HG03280 (cell line): ENCODE measurements around the gene BCAS3.
"Not testable (repeated sequence)": the region's sequence is repeated elsewhere in the genome, so short reads cannot be mapped to it uniquely, and the experiment has no call there.

ENCODE experiments used
- ATAC-seq: cut with Tn5 transposase; IDR thresholded peaks from one replicate; pipeline ENCODE4 v1.9.1; 2021; ENCODE audit warnings: mild to moderate bottlenecking, moderate library complexity; ENCODE audit not compliant: unreplicated experiment

Gene BCAS3

DNA sequence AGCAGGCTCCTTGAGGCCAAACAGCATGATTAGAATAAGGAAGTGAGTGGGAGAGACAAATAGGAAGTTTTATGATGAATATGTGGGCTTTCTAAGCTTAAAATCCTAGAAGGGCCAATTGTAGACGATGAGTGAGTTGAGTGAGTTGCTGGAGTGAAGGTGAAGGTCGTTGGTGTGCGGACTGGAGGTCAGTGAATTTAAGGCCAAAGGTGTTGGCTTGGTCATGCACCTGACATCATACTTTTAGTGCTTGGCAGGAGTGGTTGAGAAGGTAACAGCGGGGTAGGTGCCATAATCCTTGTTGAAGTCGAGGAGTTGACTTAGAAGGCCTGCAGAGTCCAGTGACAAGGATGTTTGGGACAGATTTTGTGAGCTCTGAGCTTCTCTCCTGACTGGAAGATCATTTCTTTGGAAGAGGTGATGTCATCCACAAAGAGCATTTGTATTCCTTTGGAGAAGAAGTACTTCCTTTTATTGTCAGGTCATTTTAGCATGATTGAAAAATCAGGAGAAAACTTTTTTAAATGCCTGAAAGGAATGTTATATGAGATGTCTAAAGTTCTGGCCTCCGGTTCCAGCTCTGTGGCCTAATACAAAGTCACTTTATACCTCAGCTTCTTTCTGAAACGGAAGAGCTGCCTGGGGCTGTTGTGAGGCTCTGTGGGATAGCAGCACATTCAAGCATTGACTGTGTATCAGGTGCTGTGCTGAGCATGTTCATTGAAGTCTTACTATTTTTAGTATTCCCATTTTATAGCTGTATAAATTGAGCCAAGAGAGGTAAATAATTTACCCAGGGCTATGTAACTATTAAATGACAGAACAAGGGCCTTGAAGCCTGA lies 668.4 kb downstream of the BCAS3 start:
- no peak for ATAC-seq

DNA sequence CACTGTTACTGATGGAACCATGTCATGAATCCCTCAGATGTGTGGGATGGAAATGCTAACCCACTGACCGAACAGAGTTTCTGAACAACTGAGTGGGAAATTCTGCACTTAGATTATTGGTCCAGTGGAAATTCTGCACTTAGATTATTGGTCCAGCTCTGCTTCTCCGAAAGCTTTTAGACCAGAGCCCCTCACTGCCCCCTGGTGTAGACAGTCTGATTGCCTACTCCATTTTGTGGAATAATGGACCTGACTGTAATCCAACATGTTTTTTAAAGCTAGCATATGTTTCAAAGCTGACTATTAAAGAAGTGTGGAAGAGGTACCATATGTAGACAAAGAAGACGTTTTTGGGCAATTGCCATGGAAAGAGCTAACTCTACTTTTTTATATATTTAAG lies 671.7 kb downstream of the BCAS3 start:
- no peak for ATAC-seq

DNA sequence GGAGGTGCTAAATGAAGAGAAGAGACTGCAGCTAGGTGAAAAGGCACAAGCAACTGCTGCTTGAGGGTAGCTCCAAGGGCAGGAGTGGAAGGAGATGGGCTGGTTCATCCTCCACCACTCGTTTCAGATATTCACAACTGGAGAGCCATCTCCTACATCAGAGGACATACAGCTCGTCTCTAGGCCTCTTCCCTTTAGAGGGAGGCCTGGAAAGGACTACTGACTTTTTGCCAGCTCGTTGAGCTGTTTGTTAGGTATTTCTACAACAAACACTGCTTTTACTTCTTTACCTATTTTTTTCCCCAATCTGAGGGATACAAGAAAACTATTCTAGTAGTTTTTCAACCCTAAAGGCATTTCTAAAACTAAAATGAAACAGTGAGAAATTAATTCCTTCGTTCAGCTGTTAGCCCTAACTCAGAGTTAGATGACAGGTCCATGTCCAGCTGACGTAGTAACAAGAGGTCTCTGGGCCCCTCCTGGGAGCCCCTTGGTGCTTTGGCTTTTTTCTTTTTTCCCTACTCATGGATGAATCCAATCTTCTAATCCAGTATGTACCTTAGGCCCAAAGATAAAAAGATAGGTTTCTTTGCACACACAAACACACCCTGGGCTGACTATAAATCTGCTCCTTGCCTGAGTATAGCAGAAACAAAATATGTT lies 674.2 kb downstream of the BCAS3 start:
- ATAC-seq = no peak

DNA sequence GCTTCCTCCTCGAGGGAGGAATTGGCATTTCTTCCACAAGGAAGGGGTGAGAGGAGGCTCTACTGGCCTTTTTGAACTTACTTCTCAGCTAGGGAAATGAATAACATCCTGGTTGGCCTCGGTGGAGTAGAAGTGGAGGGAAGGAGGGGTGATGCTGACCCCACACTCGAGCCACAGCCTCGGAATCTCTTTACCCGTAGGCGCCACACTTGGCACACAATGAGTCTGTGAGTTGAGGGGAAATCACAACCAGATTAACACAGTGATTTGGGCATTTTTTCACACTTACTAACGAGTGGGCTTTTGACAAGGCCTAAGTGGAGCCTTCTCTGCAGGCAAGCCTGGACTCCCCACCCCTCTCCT lies 674.7 kb downstream of the BCAS3 start:
- ATAC-seq = no peak

DNA sequence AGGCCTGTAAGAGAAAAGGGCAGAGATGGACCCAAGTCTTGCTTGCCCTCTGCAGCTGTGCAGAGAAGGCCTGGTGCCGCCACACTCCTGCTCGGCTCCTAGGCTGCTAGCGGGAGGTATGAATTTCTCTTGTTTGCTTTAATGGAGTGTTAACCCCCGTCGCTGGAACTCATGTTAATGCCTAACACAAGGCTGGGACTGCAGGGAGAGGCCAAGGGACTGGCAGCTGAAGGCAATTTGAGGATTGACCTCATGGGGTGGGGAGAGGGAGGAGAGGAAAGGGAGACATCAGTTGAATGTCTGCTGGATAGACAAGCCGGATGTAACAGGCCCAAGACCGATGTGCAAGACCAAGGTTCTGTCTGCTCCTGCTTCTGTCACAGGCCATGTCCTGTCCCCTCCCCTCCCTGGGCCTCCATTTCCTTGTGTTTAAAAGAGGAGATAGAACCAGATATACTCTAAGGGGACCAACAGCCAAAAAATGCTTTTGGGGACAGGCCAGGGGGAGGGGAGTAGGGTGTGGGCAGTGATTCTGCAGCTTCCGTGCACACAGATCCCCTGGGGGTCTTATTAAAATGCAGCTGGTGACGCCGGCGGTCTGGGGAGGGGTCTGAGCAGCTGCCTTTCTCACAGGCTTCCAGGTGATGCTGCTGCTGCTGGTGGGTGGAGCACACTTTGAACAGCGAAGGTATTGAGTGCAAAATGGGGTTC lies 675.3 kb downstream of the BCAS3 start:
- ATAC-seq = no peak

DNA sequence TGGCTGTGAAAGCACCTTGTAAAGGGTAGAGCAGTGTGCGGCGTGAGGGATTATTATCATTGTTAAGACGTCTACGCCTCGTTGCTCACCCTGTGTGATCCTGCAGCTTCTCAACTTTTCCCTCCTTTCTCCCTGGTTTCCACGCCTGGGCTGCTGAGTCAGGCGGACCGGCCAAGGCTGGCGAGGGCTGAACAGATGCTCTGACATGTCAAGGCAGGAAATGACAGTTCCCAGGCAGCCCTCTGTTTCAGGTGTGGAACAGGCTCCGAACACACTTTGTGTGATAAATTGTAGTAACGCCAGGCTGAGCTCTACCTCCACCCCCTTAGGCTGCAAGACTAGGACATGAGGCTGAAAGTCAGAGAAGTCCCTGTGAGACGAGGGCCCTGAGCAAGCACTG lies 676.0 kb downstream of the BCAS3 start:
- ATAC-seq = no peak

DNA sequence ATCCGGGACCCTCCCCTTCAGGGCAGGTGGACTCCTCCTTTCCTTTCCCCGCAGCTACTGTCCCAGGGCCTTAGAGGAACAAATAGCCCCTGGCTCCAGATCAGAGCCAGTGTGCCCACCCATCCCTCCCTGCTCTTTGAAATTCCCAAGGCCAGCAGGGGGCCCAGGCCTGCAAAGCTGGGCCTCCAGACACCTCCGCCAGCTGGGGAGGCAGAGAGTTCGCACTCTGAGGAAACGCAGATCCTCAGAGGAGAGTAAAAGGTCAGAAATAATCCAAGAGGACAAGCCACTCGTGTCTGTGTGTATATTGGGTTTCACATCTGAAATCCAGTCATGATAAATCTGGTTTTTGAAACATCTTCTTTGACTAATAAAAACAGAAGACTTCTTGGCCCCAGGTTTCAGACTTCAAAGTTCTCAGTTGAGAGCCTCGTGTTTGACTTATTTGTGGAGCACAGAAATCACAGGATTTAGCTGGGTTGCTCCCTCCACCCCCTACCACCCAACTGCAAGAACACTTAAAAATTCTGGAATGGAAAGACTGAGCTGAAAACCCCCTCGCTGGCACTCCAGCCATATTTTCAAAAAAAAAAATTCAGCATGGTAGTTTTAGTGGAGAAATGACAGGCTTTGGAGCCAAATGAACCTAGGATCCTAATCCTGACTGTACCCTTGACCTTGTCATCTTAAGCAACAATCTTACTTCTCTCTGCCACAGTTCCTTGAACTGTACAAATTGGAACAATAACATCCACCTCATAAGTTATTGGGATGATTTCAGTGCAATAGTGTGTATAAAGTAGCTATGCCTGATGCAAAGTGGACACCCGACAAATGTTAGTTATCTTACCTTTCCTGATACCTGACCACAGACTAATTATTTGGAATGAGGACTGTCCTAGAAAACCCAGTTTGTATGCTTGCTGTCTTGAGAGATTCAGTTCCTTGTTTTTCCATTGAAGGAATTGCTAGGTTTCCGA lies 677.5 kb downstream of the BCAS3 start:
- ATAC-seq = no peak

DNA sequence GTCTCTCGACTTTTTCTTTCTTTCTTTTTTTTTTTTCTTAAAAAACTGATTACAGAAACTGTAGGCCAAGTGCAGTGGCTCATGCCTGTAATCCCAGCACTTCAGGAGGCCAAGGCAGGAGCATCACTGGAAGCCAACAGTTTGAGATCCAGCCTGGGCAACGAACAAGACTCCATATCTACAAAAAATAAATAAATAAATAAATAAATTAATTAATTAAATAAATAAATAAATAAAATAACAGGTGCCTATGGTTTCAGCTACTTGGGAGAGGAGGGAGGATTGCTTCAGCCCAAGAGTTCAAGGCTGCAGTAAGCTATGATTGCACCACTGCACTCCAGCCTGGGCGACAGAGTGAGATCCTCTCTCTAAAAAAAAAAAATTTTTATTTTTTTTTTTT lies 679.4 kb downstream of the BCAS3 start:
- not testable (repeated sequence) for ATAC-seq

DNA sequence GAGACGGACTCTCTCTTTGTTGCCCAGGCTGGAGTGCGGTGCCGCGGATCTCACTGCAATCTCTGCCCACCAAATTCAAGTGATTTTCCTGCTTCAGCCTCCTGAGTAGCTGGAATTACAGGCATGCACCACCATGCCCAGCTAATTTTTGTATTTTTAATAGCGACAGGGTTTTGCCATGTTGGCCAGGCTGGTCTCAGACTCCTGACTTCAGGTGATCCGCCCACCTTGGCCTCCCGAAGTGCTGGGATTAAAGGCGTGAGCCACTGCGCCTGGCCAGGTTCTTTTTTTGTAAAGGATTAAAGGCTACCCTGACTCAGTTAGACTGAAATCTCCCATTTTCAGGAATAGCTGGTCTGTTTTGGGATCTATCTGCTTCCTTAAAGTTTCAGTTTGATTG lies 681.9 kb downstream of the BCAS3 start:
- ATAC-seq = not testable (repeated sequence)

DNA sequence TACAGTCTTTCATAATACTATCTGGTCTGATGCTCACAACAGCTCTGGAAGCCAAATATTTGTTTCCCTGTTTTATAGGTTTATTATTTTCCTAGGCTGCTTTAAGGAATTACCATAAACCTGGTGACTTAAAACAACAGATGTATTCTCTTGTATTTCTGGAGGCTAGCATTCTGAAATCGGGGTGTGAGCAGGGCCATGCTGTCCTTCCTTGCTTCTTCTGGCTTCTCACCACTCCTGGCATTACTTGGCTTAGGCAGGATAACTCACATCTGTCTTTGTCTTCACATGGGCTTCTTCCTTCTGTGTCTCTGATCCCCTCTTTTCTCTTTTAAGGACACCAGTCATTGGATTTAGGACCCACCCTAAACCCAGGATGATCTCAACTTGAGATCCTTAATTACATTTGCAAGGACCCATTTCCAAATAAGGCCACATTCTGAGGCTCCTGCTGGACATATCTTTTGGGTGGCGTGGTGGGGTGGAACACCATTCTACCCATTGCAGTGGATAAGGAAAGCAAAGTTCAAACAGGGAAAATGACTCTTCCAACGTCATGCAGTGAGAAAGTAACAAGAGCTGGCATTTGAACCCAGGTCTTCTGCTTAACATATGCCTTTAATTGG lies 682.8 kb downstream of the BCAS3 start:
- no peak for ATAC-seq

DNA sequence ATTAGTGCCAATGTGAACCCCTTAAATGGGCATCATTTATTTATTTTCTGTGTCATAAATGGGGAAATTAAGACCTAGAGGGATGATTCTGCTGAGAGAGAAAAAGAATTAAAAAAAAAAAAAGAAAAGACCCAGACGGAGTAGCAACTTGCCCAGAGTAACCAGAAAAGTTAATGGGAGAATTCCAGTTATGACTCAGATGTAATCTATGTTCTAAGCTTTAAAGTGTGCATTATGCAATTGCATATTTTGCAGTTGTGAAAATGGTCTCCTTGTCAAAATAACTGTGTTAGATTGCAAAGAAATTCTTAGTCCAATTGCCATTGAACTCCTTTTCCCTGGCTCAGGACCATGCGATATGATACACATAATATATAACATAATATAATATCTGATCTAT lies 683.4 kb downstream of the BCAS3 start:
- ATAC-seq = no peak

DNA sequence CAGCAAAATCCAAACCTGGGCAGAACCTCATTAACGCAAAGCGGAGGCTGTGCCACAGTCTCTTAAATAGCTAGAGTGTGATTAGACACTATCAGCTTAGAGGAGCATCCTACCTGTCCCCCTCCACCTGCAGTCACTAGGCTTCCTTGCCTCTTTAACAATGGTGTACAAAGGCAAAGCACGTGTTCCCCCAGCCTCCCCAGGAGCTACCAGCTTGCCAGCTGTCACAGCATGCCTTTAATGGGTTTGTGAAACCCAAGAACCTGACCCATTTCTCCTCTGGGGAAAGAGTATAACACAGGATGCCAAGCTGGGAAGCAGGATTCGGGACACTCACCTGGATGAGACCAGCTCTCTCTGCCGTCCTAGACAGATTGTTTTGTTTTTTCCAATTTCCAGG lies 684.7 kb downstream of the BCAS3 start:
- no peak for ATAC-seq

DNA sequence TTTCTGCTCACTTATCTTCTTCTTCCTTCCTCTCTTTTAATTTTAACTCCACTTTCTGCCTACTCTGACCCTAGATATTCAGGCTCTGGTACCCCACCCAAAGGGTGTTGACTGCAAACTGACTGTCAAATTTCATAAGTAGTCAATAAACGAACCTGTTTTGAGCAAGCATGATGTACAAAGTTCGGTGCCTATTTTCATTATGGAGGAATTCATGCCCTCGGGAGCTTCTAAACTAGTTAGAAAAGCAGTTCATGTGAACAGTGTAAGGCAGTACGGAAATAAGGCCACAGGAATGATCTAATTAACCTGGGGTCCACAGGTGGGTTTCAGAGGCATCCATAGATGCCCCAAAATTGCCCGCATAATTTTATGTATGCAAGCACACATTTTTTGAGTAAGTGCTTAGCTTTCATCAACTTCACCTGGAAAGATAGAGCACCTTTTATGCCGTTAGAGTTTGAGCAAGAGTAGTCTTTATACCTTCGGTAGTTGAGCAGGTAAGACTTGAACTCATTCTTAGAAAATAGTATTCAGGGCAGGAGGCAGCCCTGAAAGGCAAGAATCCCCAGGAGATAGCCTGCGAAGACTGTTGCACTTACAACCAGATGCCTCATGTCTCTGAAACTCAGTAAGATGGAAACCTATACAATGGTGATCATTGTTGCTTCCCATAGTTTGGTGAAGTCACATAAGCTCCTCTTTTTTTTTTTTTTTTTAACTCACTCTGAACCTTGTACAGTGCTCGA lies 685.4 kb downstream of the BCAS3 start:
- no peak for ATAC-seq

DNA sequence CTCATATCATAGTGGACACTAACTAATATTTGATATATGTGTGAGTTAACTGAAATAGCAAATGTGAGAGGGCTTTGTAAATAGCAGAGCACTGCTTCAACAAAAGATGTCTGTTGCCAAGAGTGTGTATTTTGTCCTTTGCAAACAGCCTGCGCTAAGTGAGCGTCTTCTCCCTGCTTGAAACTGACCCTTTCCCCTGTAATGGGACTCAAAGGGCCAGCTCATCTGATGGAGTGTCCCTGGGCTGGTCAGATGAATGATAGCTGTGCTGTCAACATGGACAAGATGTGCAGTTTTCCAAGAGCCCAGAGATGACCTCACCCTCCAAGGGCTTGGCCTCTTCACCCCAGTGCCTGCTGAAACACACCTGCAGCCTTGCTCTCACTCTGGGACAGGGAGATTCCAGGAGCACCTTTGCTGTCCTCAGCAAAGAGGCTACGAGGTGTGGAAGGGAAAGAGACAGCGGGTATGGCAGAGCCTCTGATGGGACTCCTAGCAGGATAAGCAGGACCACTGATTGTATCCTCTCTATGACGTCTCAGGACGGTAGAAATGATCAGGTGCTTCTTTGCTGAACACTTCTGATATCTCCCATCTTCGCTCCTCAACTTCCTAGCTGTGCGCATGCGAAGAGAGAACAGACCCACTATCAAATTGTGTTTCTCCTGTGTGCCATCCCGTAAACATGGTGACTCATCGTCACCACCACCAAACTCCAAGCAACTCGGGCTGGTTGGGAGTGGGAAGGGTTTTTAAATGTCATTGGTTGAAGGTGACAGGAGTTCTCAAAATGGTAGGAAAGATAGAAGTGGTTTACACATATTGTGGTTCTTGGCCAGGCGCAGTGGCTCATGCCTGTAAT lies 686.2 kb downstream of the BCAS3 start:
- no peak for ATAC-seq

DNA sequence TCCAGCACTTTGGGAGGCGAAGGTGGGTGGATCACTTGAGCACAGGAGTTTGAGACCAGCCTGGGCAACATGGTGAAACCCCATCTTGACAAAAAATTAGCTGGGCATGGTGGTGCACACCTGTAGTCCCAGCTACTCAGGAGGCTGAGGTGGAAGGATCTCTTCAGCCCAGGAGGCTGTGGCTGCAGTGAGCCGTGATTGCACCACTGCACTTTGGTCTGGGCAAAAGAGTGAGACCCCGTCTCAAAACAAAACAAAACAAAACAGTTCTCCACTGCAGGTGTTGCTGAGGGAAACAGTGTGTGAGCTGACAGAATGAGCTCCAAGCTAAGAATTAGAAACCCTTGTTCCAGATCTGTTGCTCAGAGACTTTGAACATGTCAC lies 686.8 kb downstream of the BCAS3 start:
- ATAC-seq = no peak

DNA sequence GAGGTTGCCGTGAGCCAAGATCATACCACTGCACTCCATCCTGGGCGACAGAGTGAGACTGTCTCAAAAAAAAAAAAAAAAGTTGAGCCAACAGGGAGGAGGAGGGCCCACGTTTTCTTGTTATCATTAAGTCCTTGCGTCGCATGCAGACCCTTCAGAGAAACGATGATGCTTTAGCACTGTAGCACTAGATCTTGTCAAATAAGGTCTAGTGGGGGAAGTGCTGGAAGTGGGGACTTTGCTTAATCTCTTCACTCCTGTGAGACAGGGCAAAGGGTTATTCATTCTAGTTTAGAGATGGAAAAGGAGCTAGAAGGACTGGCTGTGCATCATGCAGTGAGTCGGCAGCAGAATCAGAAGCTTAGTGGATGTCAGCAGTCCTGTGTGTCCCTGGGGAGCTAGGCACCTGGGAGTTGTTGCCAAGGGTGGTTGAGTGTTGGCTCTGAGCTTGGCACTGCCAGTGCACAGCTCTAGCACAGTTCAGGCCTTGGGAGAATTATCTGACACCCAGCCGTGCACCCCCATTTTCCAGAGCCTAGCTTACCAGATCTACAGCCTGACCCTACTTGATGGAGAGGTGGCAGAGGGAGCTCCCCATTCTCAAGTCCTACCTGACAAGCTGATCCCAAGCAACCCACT lies 688.5 kb downstream of the BCAS3 start:
- ATAC-seq = no peak

DNA sequence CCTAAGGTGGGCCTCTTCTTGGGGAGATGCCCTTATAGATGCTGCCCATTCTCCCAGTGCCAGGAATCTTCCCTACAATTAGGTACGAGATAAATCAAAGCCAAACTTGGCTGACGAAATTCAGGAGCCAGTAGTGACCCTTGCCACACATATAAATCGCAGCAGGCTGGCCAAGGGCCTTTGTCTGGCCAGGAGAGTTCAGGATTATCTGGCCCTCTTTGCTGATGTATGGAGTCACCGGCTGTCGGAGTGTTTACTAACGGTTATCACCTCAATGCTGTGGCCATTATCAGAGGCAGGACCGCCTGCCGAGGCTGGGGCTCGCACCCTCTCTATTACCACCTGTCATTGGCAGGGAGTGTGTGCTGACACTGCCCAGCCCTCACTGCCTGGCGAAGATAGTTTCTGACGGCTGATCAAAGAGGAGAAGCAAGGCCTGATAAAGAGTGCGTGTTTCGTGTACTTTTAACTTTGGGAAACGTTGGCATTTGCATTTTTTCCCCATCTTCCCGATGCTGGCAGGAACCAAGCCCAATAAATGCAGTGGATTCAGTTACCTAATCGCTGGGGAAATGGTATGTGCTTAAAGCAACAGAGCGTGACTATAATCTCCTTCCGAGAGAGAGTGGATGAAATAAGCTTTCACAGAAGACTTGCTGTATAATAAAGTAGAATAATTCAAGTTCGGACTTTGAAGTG lies 689.2 kb downstream of the BCAS3 start:
- no peak for ATAC-seq
